ENCODE data around the gene C6orf62. TPM values are rescaled to one million over a fixed set of nuclear protein-coding genes. Genes with fewer than 3 reads are reported as not detected.

Gene C6orf62
- 102 TPM for total RNA-seq

DNA sequence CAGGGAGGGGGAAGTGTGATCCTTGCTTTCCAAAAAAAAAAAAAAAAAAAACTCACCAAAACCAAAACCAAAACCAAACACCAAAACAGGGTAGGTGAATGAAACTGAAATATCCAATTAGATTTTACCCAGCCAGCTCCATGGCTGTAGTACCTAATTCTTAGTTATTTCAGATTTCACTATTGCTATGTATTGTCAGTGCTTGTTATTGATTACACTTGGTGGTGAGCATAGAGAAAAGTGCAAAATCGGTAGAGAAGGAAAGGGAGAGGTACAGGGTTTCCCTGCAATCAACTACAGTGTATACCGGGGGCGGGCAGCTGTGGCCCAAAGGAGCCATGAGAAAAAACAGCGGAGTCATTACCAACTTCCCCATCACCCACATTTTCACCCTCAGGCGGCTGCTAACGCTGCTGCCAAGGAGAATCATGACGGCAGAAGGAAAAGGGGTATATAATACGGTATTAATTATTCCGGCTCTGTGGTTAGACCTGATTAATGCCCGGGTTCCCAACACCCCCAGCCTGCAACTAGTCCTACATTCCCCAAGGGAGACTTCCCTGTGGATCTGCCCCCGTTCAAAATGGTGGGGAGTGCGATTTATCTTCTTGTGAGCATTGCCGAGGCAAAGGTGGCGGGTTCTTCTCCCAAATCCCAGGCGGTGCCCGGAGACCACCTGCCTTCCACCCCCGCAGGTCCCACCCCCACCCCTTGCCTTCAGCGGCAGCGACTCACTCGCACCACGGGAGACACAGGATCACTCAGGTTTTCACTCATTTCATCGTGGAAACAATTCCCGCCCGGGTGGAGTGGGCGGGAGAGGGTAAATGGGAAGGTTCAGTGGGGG, at the start of gene C6orf62:
Gene C6orf62 (minus strand): TSS at position 30 of the 847 bp plus-strand sequence. CDS start 486 bp downstream, outside the sequence.

GRCh38 chr6:24666641-24667377, 52.1 kb downstream of the C6orf62 start, which contains the start of the genes ACOT13 and TDP2:
TSS of gene ACOT13 (plus strand) at chr6:24667077. CDS start at chr6:24667264, 187 bp downstream.
TSS of gene TDP2 (minus strand) at chr6:24666899. CDS start at chr6:24666862, 37 bp downstream.

Other genes with a start within 250 kb of the C6orf62 start
- 10.9 TPM for gene GPLD1, start 229.6 kb downstream of the C6orf62 start, total RNA-seq
- gene ALDH5A1, start 224.2 kb downstream of the C6orf62 start, total RNA-seq = 17.5 TPM
- 0.99 TPM for gene KIAA0319, start 73.0 kb downstream of the C6orf62 start, total RNA-seq
- 34.5 TPM for gene TDP2, start 52.3 kb downstream of the C6orf62 start, total RNA-seq
- 7.4 TPM for gene ACOT13, start 52.1 kb downstream of the C6orf62 start, total RNA-seq
- 20.7 TPM for gene GMNN, start 55.8 kb upstream of the C6orf62 start, total RNA-seq
- not detected for gene ARMH2, start 79.8 kb upstream of the C6orf62 start, total RNA-seq
- gene RIPOR2, start 216.8 kb upstream of the C6orf62 start, total RNA-seq = 23.1 TPM